ENCODE results near the gene MAGI1.

MAGI1 gene

GRCh38 chr3:65830948-65831732 is 207.6 kb downstream of the MAGI1 start:
- no peak for DNase-seq

- no peak for DNase-seq
These were observed 209.5 kb downstream of the MAGI1 start for GRCh38 chr3:65829228-65829627.

GRCh38 chr3:65828706-65829105 is 210.0 kb downstream of the MAGI1 start:
- peak; percentile 78 for DNase-seq

- no peak for DNase-seq
These were observed 211.6 kb downstream of the MAGI1 start for GRCh38 chr3:65827076-65827475.

- no peak for DNase-seq
These were observed 214.6 kb downstream of the MAGI1 start for GRCh38 chr3:65824166-65824565.

GRCh38 chr3:65820600-65820999 is 218.1 kb downstream of the MAGI1 start:
- no peak for DNase-seq

- DNase-seq: no peak
These were observed 218.8 kb downstream of the MAGI1 start for GRCh38 chr3:65819896-65820295.

GRCh38 chr3:65817553-65818126 is 221.1 kb downstream of the MAGI1 start:
- no peak for DNase-seq

- no peak for DNase-seq
These were observed 222.5 kb downstream of the MAGI1 start for GRCh38 chr3:65816208-65816607.

GRCh38 chr3:65814845-65815578 is 223.7 kb downstream of the MAGI1 start:
- DNase-seq: no peak

- no peak for DNase-seq
These were observed 226.8 kb downstream of the MAGI1 start for GRCh38 chr3:65811892-65812291.

GRCh38 chr3:65811086-65811761 is 227.5 kb downstream of the MAGI1 start:
- DNase-seq: no peak

GRCh38 chr3:65810302-65810701 is 228.4 kb downstream of the MAGI1 start:
- no peak for DNase-seq

GRCh38 chr3:65809641-65810150 is 229.0 kb downstream of the MAGI1 start:
- no peak for DNase-seq

GRCh38 chr3:65808824-65809223 is 229.9 kb downstream of the MAGI1 start:
- no peak for DNase-seq

GRCh38 chr3:65808407-65808806 is 230.3 kb downstream of the MAGI1 start:
- DNase-seq: no peak

GRCh38 chr3:65807225-65807624 is 231.5 kb downstream of the MAGI1 start:
- no peak for DNase-seq

GRCh38 chr3:65806600-65806999 is 232.1 kb downstream of the MAGI1 start:
- DNase-seq: no peak

- DNase-seq: peak; percentile 62
These were observed 242.0 kb downstream of the MAGI1 start for GRCh38 chr3:65796676-65797075.

GRCh38 chr3:65795166-65795565 is 243.6 kb downstream of the MAGI1 start:
- DNase-seq: no peak

- DNase-seq: peak; percentile 90
These were observed 245.1 kb downstream of the MAGI1 start for GRCh38 chr3:65793495-65794200.

GRCh38 chr3:65788461-65788860 is 250.3 kb downstream of the MAGI1 start:
- DNase-seq: no peak

- DNase-seq: no peak
These were observed 250.9 kb downstream of the MAGI1 start for GRCh38 chr3:65787827-65788226.

Data from islet precursor cell (in vitro differentiated cells).